HepG2 (cell line): ENCODE data around the gene TRIM8. TPM values are rescaled to one million over a fixed set of nuclear protein-coding genes. Genes with fewer than 3 reads are reported as not detected.

Experiments
- ATM ChIP-seq: fragments of 450-650 bp; IDR thresholded peaks from 2 replicates; pipeline ENCODE4 v1.7.1; 2017; ENCODE audit warnings: mild to moderate bottlenecking, borderline replicate concordance
- CBX1 ChIP-seq: IDR thresholded peaks from one replicate; pipeline ENCODE4 v1.6.1; 2016; ENCODE audit warnings: antibody characterized with exemption, low read depth
- CEBPG ChIP-seq: IDR thresholded peaks from 2 replicates; pipeline ENCODE4 v1.6.1; 2016
- FOSL2 ChIP-seq: sonication (generic); formaldehyde crosslinking; IDR thresholded peaks from 2 replicates; pipeline ENCODE4 v1.4.0; 2020; ENCODE audit warnings: missing genetic modification reagents
- KMT2B ChIP-seq: IDR thresholded peaks from 2 replicates; pipeline ENCODE4 v1.6.1; 2016; ENCODE audit warnings: missing genetic modification reagents, missing compliant biosample characterization
- MTA1 ChIP-seq: sonication (generic); formaldehyde crosslinking; IDR thresholded peaks from 2 replicates; pipeline ENCODE4 v1.4.0; 2020; ENCODE audit warnings: missing genetic modification reagents, mild to moderate bottlenecking, borderline replicate concordance
- MTF1 ChIP-seq: sonication (generic); formaldehyde crosslinking; IDR thresholded peaks from 2 replicates; pipeline ENCODE4 v1.5.0; 2020; ENCODE audit warnings: missing genetic modification reagents
- NCOA1 ChIP-seq: sonication (generic); formaldehyde crosslinking; IDR thresholded peaks from 2 replicates; pipeline ENCODE4 v1.9.0; 2021; ENCODE audit warnings: missing genetic modification reagents
- NFYC ChIP-seq: IDR thresholded peaks from 2 replicates; pipeline ENCODE4 v1.6.1; 2016; ENCODE audit warnings: missing genetic modification reagents, missing compliant biosample characterization
- PATZ1 ChIP-seq: sonication (generic); formaldehyde crosslinking; IDR thresholded peaks from 2 replicates; pipeline ENCODE4 v1.4.0; 2020; ENCODE audit warnings: missing genetic modification reagents
- SALL1 ChIP-seq: sonication (generic); formaldehyde crosslinking; IDR thresholded peaks from 2 replicates; pipeline ENCODE4 v1.8.0; 2022; ENCODE audit warnings: mild to moderate bottlenecking, missing genetic modification reagents
- SATB2 ChIP-seq: sonication (generic); formaldehyde crosslinking; IDR thresholded peaks from 2 replicates; pipeline ENCODE4 v1.5.0; 2020; ENCODE audit warnings: missing genetic modification reagents
- ZBTB20 ChIP-seq: sonication (generic); formaldehyde crosslinking; IDR thresholded peaks from 2 replicates; pipeline ENCODE4 v1.8.1; 2023; ENCODE audit warnings: missing genetic modification reagents, low read depth, mild to moderate bottlenecking, borderline replicate concordance
- ZBTB44 ChIP-seq: sonication (generic); formaldehyde crosslinking; IDR thresholded peaks from 2 replicates; pipeline ENCODE4 v1.4.0; 2020; ENCODE audit warnings: missing genetic modification reagents
- ZMAT5 ChIP-seq: sonication (generic); formaldehyde crosslinking; IDR thresholded peaks from 2 replicates; pipeline ENCODE4 v1.5.0; 2020; ENCODE audit warnings: mild to moderate bottlenecking, low read depth, missing genetic modification reagents, borderline replicate concordance
- ZMYM3 ChIP-seq: sonication (generic); formaldehyde crosslinking; IDR thresholded peaks from 2 replicates; pipeline ENCODE4 v1.5.1; 2020; ENCODE audit warnings: mild to moderate bottlenecking, missing genetic modification reagents
- ZNF33A ChIP-seq: sonication (generic); formaldehyde crosslinking; IDR thresholded peaks from 2 replicates; pipeline ENCODE4 v1.5.1; 2020; ENCODE audit warnings: missing genetic modification reagents, mild to moderate bottlenecking, moderate library complexity, borderline replicate concordance
- ZNF562 ChIP-seq: sonication (generic); formaldehyde crosslinking; IDR thresholded peaks from 2 replicates; pipeline ENCODE4 v1.8.0; 2022; ENCODE audit warnings: missing genetic modification reagents, borderline replicate concordance
- polyA plus RNA-seq, 8 experiments: library from polyadenylated mRNA; depleted of rRNA in 3 of 8; stranded (reverse) in 7 of 8; unstranded in 1 of 8; fragments of >200 nt; fragmentation: Illumina TruSeq in 4 of 8; extraction: Trizol in 4 of 8; gene quantifications; 2 replicates each; pipeline versions ENCODE4 v1.2.1 to v1.2.3, GENCODE V29; 2011 to 2016; ENCODE audit warnings: low read depth in 4 of 8, missing spikeins in 1 of 8, mixed read lengths in 1 of 8; ENCODE audit not compliant: insufficient read depth in 1 of 8
- total RNA-seq, 5 experiments: library from RNA; depleted of rRNA; stranded (reverse); fragments of >200 nt; fragmentation: Illumina TruSeq; extraction: Trizol; gene quantifications; 2 replicates each; pipeline ENCODE4 v1.2.3, GENCODE V29; 2016; ENCODE audit warnings: low read depth in 1 of 5
- TF ChIP-seq, protein P1 (sequence below): sonication (generic); formaldehyde crosslinking; IDR thresholded peaks from 2 replicates; pipeline ENCODE4 v1.4.0; 2020; ENCODE audit warnings: missing genetic modification reagents
- TF ChIP-seq, protein P2 (sequence below): sonication (generic); formaldehyde crosslinking; IDR thresholded peaks from 2 replicates; pipeline ENCODE4 v1.8.1; 2023; ENCODE audit warnings: mild to moderate bottlenecking, moderate library complexity, missing genetic modification reagents

The TRIM8 gene
- total and polyA plus RNA-seq, 2 of the 13 experiments (the other 11 are each of a cell fraction or from before 2014, with no cell fraction given), result 38.9 to 66.5 TPM

- TF ChIP-seq ZBTB44 (CRISPR knock-in tag) (no peak), SALL1 (no peak), ZBTB20 (CRISPR knock-in tag) (no peak), NCOA1 (CRISPR knock-in tag) (no peak), KMT2B (CRISPR knock-in tag) (no peak), CEBPG (CRISPR knock-in tag) (no peak), ZMAT5 (no peak), ZNF33A (CRISPR knock-in tag) (no peak), ATM (no peak), CBX1 (no peak), ZNF562 (no peak), PATZ1 (CRISPR knock-in tag) (peak; percentile 56; the same call in 1 of the 2 replicates), ZMYM3 (CRISPR knock-in tag) (no peak), MTF1 (CRISPR knock-in tag) (no peak), NFYC (no peak), MTA1 (CRISPR knock-in tag) (0 out of 2 replicates have a peak, but pooled peaks have one; percentile 28), SATB2 (CRISPR knock-in tag) (no peak), FOSL2 (CRISPR knock-in tag) (peak; percentile 54; the same call in 1 of the 2 replicates)
- TF ChIP-seq, protein P1, sequence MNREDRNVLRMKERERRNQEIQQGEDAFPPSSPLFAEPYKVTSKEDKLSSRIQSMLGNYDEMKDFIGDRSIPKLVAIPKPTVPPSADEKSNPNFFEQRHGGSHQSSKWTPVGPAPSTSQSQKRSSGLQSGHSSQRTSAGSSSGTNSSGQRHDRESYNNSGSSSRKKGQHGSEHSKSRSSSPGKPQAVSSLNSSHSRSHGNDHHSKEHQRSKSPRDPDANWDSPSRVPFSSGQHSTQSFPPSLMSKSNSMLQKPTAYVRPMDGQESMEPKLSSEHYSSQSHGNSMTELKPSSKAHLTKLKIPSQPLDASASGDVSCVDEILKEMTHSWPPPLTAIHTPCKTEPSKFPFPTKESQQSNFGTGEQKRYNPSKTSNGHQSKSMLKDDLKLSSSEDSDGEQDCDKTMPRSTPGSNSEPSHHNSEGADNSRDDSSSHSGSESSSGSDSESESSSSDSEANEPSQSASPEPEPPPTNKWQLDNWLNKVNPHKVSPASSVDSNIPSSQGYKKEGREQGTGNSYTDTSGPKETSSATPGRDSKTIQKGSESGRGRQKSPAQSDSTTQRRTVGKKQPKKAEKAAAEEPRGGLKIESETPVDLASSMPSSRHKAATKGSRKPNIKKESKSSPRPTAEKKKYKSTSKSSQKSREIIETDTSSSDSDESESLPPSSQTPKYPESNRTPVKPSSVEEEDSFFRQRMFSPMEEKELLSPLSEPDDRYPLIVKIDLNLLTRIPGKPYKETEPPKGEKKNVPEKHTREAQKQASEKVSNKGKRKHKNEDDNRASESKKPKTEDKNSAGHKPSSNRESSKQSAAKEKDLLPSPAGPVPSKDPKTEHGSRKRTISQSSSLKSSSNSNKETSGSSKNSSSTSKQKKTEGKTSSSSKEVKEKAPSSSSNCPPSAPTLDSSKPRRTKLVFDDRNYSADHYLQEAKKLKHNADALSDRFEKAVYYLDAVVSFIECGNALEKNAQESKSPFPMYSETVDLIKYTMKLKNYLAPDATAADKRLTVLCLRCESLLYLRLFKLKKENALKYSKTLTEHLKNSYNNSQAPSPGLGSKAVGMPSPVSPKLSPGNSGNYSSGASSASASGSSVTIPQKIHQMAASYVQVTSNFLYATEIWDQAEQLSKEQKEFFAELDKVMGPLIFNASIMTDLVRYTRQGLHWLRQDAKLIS, result no peak
- TF ChIP-seq, protein P2, sequence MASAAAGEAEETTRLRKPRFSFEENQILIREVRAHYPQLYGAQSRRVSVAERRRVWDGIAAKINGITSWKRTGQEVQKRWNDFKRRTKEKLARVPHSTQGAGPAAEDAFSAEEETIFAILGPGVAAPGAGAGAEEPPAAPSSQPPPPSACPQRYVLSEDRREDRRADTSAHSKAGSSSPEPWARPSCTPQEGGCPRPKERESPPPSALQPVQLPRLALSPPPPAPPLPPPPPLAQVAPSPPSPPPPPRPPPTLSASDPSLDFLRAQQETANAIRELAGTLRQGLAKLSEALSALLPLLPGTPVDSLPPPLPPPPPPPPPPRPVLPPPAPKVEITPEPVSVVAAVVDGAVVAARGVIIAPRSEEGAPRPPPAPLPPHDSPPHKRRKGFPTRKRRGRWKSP (CRISPR knock-in tag), result no peak
These were observed 25.2 kb downstream of the TRIM8 start (continued) for GRCh38 chr10:102669206-102670064.
